Bronchial epithelial cell (primary cell): Measurements from ENCODE around the gene SYTL3. TPM values are rescaled to one million over a fixed set of nuclear protein-coding genes. Genes with fewer than 3 reads are reported as not detected.

Source experiments
- DNase-seq: peaks from one replicate; pipeline ENCODE4 v3.0.0-alpha.2; 2010; ENCODE audit warnings: low read depth
- FAIRE-seq: peaks from 2 replicates; lab custom pipeline; 2011; peaks lifted over from hg19 to GRCh38; lab: Jason Lieb, UNC
- H3K27me3 ChIP-seq: 2 replicates; pipeline ENCODE4 v1.5.1; 2011; ENCODE audit warnings: low read length; ENCODE audit not compliant: control insufficient read depth, insufficient read depth
- H3K36me3 ChIP-seq: 2 replicates; pipeline ENCODE4 v1.5.1; 2011; ENCODE audit warnings: low read length; ENCODE audit not compliant: control insufficient read depth, insufficient read depth
- H3K4me3 ChIP-seq: 2 replicates; pipeline ENCODE4 v1.5.1; 2011; ENCODE audit warnings: mild to moderate bottlenecking, low read depth, low read length, control low read depth
- total RNA-seq: library from RNA; depleted of rRNA; stranded (reverse); fragments of >200 nt; gene quantifications from 2 replicates; pipeline ENCODE4 v1.2.1, GENCODE V29; 2014
- TF ChIP-seq, protein P1 (sequence below): IDR thresholded peaks from 2 replicates; pipeline ENCODE4 v1.5.1; 2011; ENCODE audit warnings: mild to moderate bottlenecking, moderate library complexity, low read length, control low read depth, inconsistent platforms; ENCODE audit not compliant: insufficient read depth, severe bottlenecking

The SYTL3 gene
- total RNA-seq, 1 donor from 2014 or later: 1.1 TPM

DNA sequence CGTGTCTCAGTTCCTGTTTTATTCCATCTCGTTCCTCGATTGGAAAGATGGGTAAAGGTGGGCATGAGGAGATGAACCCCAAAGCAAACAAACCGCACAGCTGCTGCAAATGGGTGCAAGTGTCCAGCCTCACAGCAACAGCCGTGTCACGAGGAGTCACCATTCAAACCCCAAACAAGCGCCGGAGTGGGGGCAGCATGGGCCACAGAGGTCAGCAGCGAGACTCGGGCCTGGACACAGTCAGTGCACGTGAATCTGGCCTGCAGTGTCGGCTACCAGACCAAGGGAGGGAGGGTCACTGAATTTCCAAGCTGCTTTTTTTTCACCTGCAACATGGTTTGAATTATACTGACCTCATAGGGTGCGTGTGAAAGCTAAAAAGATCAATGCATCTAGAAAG, 105.8 kb downstream of the SYTL3 start:
- FAIRE-seq (no peak), DNase-seq (no peak)
- H3K36me3 ChIP-seq: no peaks in the 10 kb centered on the region
- no peak overlapping the region for H3K4me3 ChIP-seq
- TF ChIP-seq, protein P1, sequence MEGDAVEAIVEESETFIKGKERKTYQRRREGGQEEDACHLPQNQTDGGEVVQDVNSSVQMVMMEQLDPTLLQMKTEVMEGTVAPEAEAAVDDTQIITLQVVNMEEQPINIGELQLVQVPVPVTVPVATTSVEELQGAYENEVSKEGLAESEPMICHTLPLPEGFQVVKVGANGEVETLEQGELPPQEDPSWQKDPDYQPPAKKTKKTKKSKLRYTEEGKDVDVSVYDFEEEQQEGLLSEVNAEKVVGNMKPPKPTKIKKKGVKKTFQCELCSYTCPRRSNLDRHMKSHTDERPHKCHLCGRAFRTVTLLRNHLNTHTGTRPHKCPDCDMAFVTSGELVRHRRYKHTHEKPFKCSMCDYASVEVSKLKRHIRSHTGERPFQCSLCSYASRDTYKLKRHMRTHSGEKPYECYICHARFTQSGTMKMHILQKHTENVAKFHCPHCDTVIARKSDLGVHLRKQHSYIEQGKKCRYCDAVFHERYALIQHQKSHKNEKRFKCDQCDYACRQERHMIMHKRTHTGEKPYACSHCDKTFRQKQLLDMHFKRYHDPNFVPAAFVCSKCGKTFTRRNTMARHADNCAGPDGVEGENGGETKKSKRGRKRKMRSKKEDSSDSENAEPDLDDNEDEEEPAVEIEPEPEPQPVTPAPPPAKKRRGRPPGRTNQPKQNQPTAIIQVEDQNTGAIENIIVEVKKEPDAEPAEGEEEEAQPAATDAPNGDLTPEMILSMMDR: no peak
- no peaks in the 10 kb centered on the region for H3K27me3 ChIP-seq

DNA sequence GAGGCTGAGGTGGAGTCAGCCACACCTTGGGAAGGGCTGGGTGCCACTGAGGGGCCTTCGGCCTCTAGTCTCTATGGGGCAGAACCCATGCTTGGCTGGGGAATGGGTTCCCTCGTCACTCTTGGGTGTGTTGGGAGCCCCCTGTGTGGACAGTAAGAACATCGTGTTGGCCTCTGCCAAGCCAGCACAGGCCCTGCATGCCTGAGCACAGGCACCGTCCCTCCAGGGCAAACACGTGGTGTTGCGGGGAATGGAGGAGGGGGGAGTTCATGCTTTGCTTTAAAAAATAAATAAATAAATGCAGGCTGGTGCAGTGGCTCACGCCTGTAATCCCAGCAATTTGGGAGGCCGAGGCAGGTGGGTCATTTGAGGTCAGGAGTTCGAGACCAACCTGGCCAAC, 106.3 kb downstream of the SYTL3 start:
- DNase-seq: peak; percentile 62
- Histone ChIP-seq H3K4me3 (no peak overlapping the region), H3K36me3 (no peaks in the 10 kb centered on the region), H3K27me3 (no peaks in the 10 kb centered on the region)
- no peak for FAIRE-seq
- TF ChIP-seq, protein P1: no peak

DNA sequence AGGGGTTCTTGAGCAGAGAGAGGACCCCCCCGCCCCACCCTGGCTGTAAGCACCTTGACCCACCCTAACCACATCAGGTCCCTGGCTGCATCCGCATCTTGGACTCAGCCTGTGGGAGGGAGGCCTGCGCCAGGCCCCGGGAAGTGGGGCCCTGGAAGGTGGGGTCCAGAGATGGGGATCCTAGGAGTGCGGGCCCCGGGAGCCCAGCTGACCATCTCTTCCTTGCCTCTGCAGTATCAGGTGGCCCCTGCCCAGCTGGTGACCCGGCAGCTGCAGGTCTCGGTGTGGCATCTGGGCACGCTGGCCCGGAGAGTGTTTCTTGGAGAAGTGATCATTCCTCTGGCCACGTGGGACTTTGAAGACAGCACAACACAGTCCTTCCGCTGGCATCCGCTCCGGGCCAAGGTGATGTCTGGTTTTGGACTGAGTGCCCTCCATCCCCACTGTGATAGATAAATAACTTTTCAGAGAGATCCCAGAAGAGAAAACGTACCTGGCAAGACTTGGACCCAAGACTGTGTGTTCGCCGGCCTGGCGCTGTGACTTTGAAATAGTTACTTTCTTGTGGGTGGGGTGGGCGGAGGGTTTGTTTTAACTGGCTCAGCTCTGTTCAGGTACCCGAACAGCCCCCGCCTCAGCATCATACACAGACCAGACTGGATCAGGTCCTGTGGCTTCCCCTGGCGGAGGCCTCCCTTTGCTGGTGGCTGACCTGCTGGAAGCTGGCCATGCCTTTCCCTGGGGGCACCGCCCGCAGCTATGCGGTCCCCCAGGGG, 107.3 kb downstream of the SYTL3 start:
- TF ChIP-seq, protein P1: no peak
- Histone ChIP-seq H3K4me3 (no peak overlapping the region), H3K36me3 (no peaks in the 10 kb centered on the region), H3K27me3 (no peaks in the 10 kb centered on the region)
- FAIRE-seq: no peak
- no peak for DNase-seq

DNA sequence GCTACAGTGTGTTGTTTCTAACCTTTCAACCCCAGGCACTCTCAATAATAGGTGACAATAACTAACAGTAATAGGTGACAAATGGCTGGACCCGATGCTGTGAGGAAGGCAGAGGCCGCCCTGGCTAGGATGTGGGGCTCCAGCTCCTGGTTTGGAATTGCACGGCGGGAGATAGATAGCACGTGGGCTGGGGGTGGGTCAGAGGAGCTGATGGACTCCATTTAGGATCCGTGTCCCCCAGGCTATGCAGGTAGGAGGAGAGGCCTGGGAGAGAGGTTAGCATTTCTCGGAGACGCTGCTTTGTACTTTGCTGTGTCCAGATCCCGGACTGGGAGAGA, 107.9 kb downstream of the SYTL3 start:
- TF ChIP-seq, protein P1: no peak
- Histone ChIP-seq H3K4me3 (no peak overlapping the region), H3K36me3 (no peaks in the 10 kb centered on the region), H3K27me3 (no peaks in the 10 kb centered on the region)
- DNase-seq (no peak), FAIRE-seq (no peak)

DNA sequence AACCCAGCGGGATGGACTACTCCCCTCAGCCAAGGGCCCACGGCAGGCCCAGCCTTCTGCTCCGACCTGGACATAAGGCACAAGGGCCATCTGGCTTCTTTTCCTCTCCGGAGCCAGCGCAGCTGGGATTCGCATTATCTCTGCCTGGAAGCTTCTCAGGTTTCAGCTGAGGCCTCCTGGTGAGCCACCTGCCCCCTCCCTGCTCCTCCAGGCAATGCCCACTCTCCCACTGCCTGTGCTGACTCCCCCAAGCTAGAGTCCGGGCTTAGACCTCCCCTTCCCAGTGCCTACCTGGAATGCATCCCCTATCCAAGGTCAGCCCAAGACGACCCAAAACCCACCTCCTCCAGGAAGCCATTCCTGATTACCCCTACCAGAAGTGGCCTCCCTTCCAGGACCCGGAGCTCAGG, 108.6 kb downstream of the SYTL3 start:
- DNase-seq: no peak
- Histone ChIP-seq H3K36me3 (no peaks in the 10 kb centered on the region), H3K4me3 (no peak overlapping the region), H3K27me3 (no peaks in the 10 kb centered on the region)
- TF ChIP-seq, protein P1: no peak
- no peak for FAIRE-seq
